B cell (primary cell): Measurements from ENCODE around the gene RPS5. TPM values are rescaled to one million over a fixed set of nuclear protein-coding genes. Genes with fewer than 3 reads are reported as not detected.
"Not testable (repeated sequence)": the region's sequence is repeated elsewhere in the genome, so short reads cannot be mapped to it uniquely, and the experiment has no call there.

Experiments
- ATAC-seq: fragments of 200-7000 bp; cut with Tn5 transposase; one replicate; pipeline ENCODE4 v1.10.0; 2021; ENCODE audit warnings: low read depth, mild to moderate bottlenecking, moderate number of reproducible peaks, moderate library complexity
- CTCF ChIA-PET: fragments of 350-600 bp; sonication (Branson Sonifier 250); formaldehyde crosslinking; loops from one replicate; lab custom pipeline; 2021; ENCODE audit warnings: antibody characterized with exemption, inconsistent platforms; lab: Charles Lee
- POLR2A ChIA-PET: fragments of 350-600 bp; sonication (Branson Sonifier 250); formaldehyde crosslinking; loops from one replicate; lab custom pipeline; 2021; ENCODE audit warnings: antibody characterized with exemption; lab: Charles Lee
- DNase-seq: peaks from one replicate; pipeline ENCODE4 v3.0.0; 2013
- H2AFZ ChIP-seq: 2 replicates; pipeline ENCODE4 v1.6.1; 2012; ENCODE audit warnings: mild to moderate bottlenecking, low read depth, low read length; ENCODE audit not compliant: insufficient read depth, poor library complexity, severe bottlenecking
- H3K27ac ChIP-seq, 2 donors: 1 replicate in 1 of 2; 2 replicates in 1 of 2; pipeline ENCODE4 v1.5.1; 2012 to 2013; ENCODE audit warnings: low read length in 2 of 2, mild to moderate bottlenecking in 2 of 2, moderate library complexity in 1 of 2
- H3K27me3 ChIP-seq, 4 experiments: fragments of 200-600 bp in 1 of 4; sonication (generic) in 1 of 4; replicated peaks in 1 of 4; 1 replicate in 2 of 4; 2 replicates in 2 of 4; pipeline versions ENCODE4 v1.6.1 to v1.7.0; 2013 to 2016; ENCODE audit warnings: low read length in 3 of 4, mild to moderate bottlenecking in 2 of 4, mixed read lengths in 1 of 4, moderate library complexity in 1 of 4; ENCODE audit not compliant: insufficient read depth in 4 of 4, control insufficient read depth in 3 of 4; ENCODE audit errors: control extremely low read depth in 1 of 4
- H3K36me3 ChIP-seq, 2 experiments: replicated peaks in 1 of 2; 1 replicate in 1 of 2; 2 replicates in 1 of 2; pipeline versions ENCODE4 v1.6.1 to v1.7.1; 2013; ENCODE audit warnings: low read length in 1 of 2; ENCODE audit not compliant: insufficient read depth in 2 of 2, control insufficient read depth in 1 of 2; ENCODE audit errors: control extremely low read depth in 1 of 2, extremely low read depth in 1 of 2
- H3K4me1 ChIP-seq, 2 donors: fragments of 200-600 bp in 1 of 2; sonication (generic) in 1 of 2; 1 replicate in 1 of 2; 2 replicates in 1 of 2; pipeline versions ENCODE4 v1.5.1 to v1.6.1; 2013 to 2017; ENCODE audit warnings: low read length in 2 of 2; ENCODE audit not compliant: control insufficient read depth in 2 of 2, insufficient read depth in 2 of 2
- H3K4me2 ChIP-seq: replicated peaks from 2 replicates; pipeline ENCODE3; 2012; ENCODE audit warnings: mild to moderate bottlenecking, low read depth, low read length; ENCODE audit not compliant: poor library complexity, severe bottlenecking
- H3K4me3 ChIP-seq, 5 experiments: fragments of 200-600 bp in 1 of 5; sonication (generic) in 1 of 5; 1 replicate in 3 of 5; 2 replicates in 2 of 5; pipeline versions ENCODE4 v1.5.1 to v1.7.0; 2011 to 2016; ENCODE audit warnings: low read length in 4 of 5, mild to moderate bottlenecking in 4 of 5, low read depth in 2 of 5, control low read depth in 1 of 5, moderate library complexity in 1 of 5; ENCODE audit not compliant: insufficient read depth in 1 of 5; ENCODE audit errors: control extremely low read depth in 1 of 5, extremely low read depth in 1 of 5
- H3K79me2 ChIP-seq: fragments of 200-600 bp; sonication (generic); one replicate; pipeline ENCODE4 v1.6.0; 2016; ENCODE audit warnings: low read length; ENCODE audit not compliant: control insufficient read depth, insufficient read depth
- H3K9ac ChIP-seq: fragments of 200-600 bp; sonication (generic); 2 replicates; pipeline ENCODE4 v1.6.1; 2017; ENCODE audit warnings: mild to moderate bottlenecking, low read length, moderate library complexity
- H3K9me3 ChIP-seq, 3 donors: one replicate each; pipeline versions ENCODE4 v1.6.1 to v1.7.1; 2013; ENCODE audit warnings: low read length in 2 of 3; ENCODE audit not compliant: control insufficient read depth in 2 of 3, insufficient read depth in 1 of 3; ENCODE audit errors: control extremely low read depth in 1 of 3
- H4K20me1 ChIP-seq: 2 replicates; pipeline ENCODE4 v1.6.0; 2012; ENCODE audit warnings: mild to moderate bottlenecking, low read length; ENCODE audit not compliant: insufficient read depth, control insufficient read depth, poor library complexity, severe bottlenecking
- H3K27ac Mint-ChIP-seq: one replicate; pipeline ENCODE4 v1.8.0; 2021; ENCODE audit warnings: mixed read lengths
- H3K27me3 Mint-ChIP-seq: one replicate; pipeline ENCODE4 v1.8.0; 2021; ENCODE audit warnings: mixed read lengths
- H3K4me1 Mint-ChIP-seq: one replicate; pipeline ENCODE4 v1.8.0; 2021; ENCODE audit warnings: mixed read lengths
- H3K4me3 Mint-ChIP-seq: one replicate; pipeline ENCODE4 v1.8.0; 2021; ENCODE audit warnings: mixed read lengths
- H3K9me3 Mint-ChIP-seq: one replicate; pipeline ENCODE4 v1.8.0; 2022; ENCODE audit warnings: mixed read lengths; ENCODE audit not compliant: insufficient read depth
- EZH2 ChIP-seq: IDR thresholded peaks from 2 replicates; pipeline ENCODE4 v1.6.1; 2012; ENCODE audit warnings: borderline replicate concordance, low read depth, mild to moderate bottlenecking, moderate library complexity, low read length; ENCODE audit not compliant: insufficient read depth, poor library complexity, severe bottlenecking
- WGBS: methylation state at CpG from one replicate; pipeline ENCODE4 v1.1.5; 2013; ENCODE audit warnings: missing lambda C conversion rate; ENCODE audit not compliant: insufficient coverage; 5-methylcytosine and 5-hydroxymethylcytosine counted together
- intact Hi-C: fragments of 100-400 bp; cut with micrococcal nuclease; formaldehyde crosslinking; loops from one replicate; pipeline ENCODE4 v1.10.0; 2022
- polyA plus RNA-seq: library from polyadenylated mRNA; depleted of rRNA; stranded (reverse); fragments of >200 nt; gene quantifications from 2 replicates; pipeline ENCODE4 v1.2.3, GENCODE V29; 2012
- total RNA-seq, 2 donors: library from RNA; stranded (reverse); fragments of 120-200 nt in 1 of 2; gene quantifications; 1 replicate in 1 of 2; 2 replicates in 1 of 2; pipeline versions ENCODE4 v1.2.3 to v1.2.4, GENCODE V29; 2013 to 2022
- TF ChIP-seq, protein P1 (sequence below): fragments of 200-600 bp; IDR thresholded peaks from one replicate; pipeline ENCODE4 v1.8.0; 2022; ENCODE audit warnings: antibody characterized with exemption, mild to moderate bottlenecking

Gene RPS5
- total and polyA plus RNA-seq, 2 donors (not counting 1 experiment from before 2014, with no cell fraction given), result 1,311 to 4,330 TPM

GRCh38 chr19:58372311-58373133 is 14.5 kb upstream of the RPS5 start:
- no peaks in the 10 kb centered on the region for H3K27me3 ChIP-seq
- no peaks in the 10 kb centered on the region for H4K20me1 ChIP-seq
- ATAC-seq, result no peak
- H3K4me2 ChIP-seq, result no peak overlapping the region
- WGBS, result 91% methylated on average over 14 of the region's 15 CpGs
- Mint-ChIP-seq H3K4me1 (no peaks in the 10 kb centered on the region), H3K9me3 (no peaks in the 10 kb centered on the region), H3K27me3 (no peaks in the 10 kb centered on the region), H3K4me3 (no peak overlapping the region), H3K27ac (no peak overlapping the region)
- H3K4me3 ChIP-seq, result no peak overlapping the region
- ChIA-PET CTCF (interaction anchor here (1.1 kb wide), 1 partner anchor 10 kb away, joined by 3 read pairs; the partner anchor contains the start of gene ZNF497), POLR2A (no interaction called here)
- no peak overlapping the region for H3K9ac ChIP-seq
- H3K9me3 ChIP-seq, result no peaks in the 10 kb centered on the region
- no peak for DNase-seq
- no peaks in the 10 kb centered on the region for H3K36me3 ChIP-seq
- no peaks in the 10 kb centered on the region for H3K4me1 ChIP-seq
- no peak overlapping the region for H2AFZ ChIP-seq
- peaks cover 13% of the 10 kb centered on the region for H3K79me2 ChIP-seq
- TF ChIP-seq, protein P1, sequence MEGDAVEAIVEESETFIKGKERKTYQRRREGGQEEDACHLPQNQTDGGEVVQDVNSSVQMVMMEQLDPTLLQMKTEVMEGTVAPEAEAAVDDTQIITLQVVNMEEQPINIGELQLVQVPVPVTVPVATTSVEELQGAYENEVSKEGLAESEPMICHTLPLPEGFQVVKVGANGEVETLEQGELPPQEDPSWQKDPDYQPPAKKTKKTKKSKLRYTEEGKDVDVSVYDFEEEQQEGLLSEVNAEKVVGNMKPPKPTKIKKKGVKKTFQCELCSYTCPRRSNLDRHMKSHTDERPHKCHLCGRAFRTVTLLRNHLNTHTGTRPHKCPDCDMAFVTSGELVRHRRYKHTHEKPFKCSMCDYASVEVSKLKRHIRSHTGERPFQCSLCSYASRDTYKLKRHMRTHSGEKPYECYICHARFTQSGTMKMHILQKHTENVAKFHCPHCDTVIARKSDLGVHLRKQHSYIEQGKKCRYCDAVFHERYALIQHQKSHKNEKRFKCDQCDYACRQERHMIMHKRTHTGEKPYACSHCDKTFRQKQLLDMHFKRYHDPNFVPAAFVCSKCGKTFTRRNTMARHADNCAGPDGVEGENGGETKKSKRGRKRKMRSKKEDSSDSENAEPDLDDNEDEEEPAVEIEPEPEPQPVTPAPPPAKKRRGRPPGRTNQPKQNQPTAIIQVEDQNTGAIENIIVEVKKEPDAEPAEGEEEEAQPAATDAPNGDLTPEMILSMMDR, result no peak
- no peak for TF ChIP-seq EZH2
- intact Hi-C loops, result no loop called here
- no peak overlapping the region for H3K27ac ChIP-seq

- Histone ChIP-seq H4K20me1 (no peaks in the 10 kb centered on the region), H3K4me2 (no peak overlapping the region), H3K4me1 (peaks cover 0 to 4% of the 10 kb centered on the region in 2 donors), H3K4me3 (no peak overlapping the region), H3K9ac (no peak overlapping the region), H3K27ac (no peak overlapping the region), H3K9me3 (no peaks in the 10 kb centered on the region), H2AFZ (no peak overlapping the region), H3K79me2 (peaks cover 19% of the 10 kb centered on the region), H3K27me3 (no peaks in the 10 kb centered on the region), H3K36me3 (peaks cover 0 to 2% of the 10 kb centered on the region in 2 experiments)
- Mint-ChIP-seq H3K27me3 (no peaks in the 10 kb centered on the region), H3K9me3 (no peaks in the 10 kb centered on the region), H3K4me1 (peaks cover 2% of the 10 kb centered on the region), H3K27ac (no peak overlapping the region), H3K4me3 (no peak overlapping the region)
- DNase-seq (no peak), ATAC-seq (no peak)
- intact Hi-C loops, result no loop called here
- ChIA-PET CTCF (no interaction called here), POLR2A (no interaction called here)
- WGBS, result no CpG with 5 or more reads among the region's 4 CpGs
- TF ChIP-seq EZH2, result no peak
- TF ChIP-seq, protein P1, result no peak
These were observed 12.9 kb upstream of the RPS5 start for GRCh38 chr19:58374200-58374599.

GRCh38 chr19:58376724-58377123 is 10.3 kb upstream of the RPS5 start:
- H3K27ac ChIP-seq, H3K27me3 ChIP-seq, H3K9ac ChIP-seq, H3K4me2 ChIP-seq, H4K20me1 ChIP-seq, intact Hi-C loops, CTCF ChIA-PET, H3K27me3 Mint-ChIP-seq, POLR2A ChIA-PET, ATAC-seq, H3K27ac Mint-ChIP-seq, H3K9me3 Mint-ChIP-seq, H3K9me3 ChIP-seq, H3K4me3 ChIP-seq, H2AFZ ChIP-seq, H3K4me3 Mint-ChIP-seq, H3K36me3 ChIP-seq, DNase-seq: not testable (repeated sequence)
- peaks cover 15 to 21% of the 10 kb centered on the region in 2 donors for H3K4me1 ChIP-seq
- H3K79me2 ChIP-seq, result peaks cover 25% of the 10 kb centered on the region
- peaks cover 20% of the 10 kb centered on the region for H3K4me1 Mint-ChIP-seq
- WGBS, result 100% methylated on average over 1 of the region's 7 CpGs
